GM12878 (cell line): ENCODE measurements around the gene ANK2. TPM values are rescaled to one million over a fixed set of nuclear protein-coding genes. Genes with fewer than 3 reads are reported as not detected.

Experiments
- CEBPZ ChIP-seq: fragments of 150-350 bp; IDR thresholded peaks from 2 replicates; pipeline ENCODE4 v1.6.1; 2016; ENCODE audit warnings: low read depth, low read length
- ETV6 ChIP-seq, 2 experiments: fragments of 450-650 bp in 1 of 2; IDR thresholded peaks in 1 of 2; conservative IDR thresholded peaks in 1 of 2; 2 replicates each; pipeline ENCODE4 v1.6.1; 2014; ENCODE audit warnings: antibody characterized with exemption in 1 of 2, borderline replicate concordance in 1 of 2, low read depth in 1 of 2, mild to moderate bottlenecking in 1 of 2, moderate library complexity in 1 of 2
- HDGF ChIP-seq: fragments of 450-650 bp; IDR thresholded peaks from 2 replicates; pipeline ENCODE4 v1.6.1; 2016; ENCODE audit warnings: antibody characterized with exemption
- IKZF1 ChIP-seq: fragments of 450-650 bp; conservative IDR thresholded peaks from 2 replicates; pipeline ENCODE4 v1.6.1; 2017; ENCODE audit warnings: antibody characterized with exemption, mild to moderate bottlenecking
- IRF4 ChIP-seq: IDR thresholded peaks from 2 replicates; pipeline ENCODE4 v1.6.1; 2011; ENCODE audit warnings: low read depth, low read length
- LARP7 ChIP-seq: fragments of 450-650 bp; IDR thresholded peaks from 2 replicates; pipeline ENCODE4 v1.6.1; 2017; ENCODE audit warnings: mild to moderate bottlenecking
- MYB ChIP-seq: fragments of 150-350 bp; IDR thresholded peaks from 2 replicates; pipeline ENCODE4 v1.6.1; 2014; ENCODE audit warnings: mild to moderate bottlenecking, low read depth, low read length, borderline replicate concordance
- NFIC ChIP-seq: IDR thresholded peaks from 2 replicates; pipeline ENCODE4 v1.6.1; 2012; ENCODE audit warnings: low read depth, mild to moderate bottlenecking, inconsistent platforms, low read length, moderate library complexity
- NKRF ChIP-seq: fragments of 450-650 bp; conservative IDR thresholded peaks from 2 replicates; pipeline ENCODE4 v1.6.1; 2017; ENCODE audit warnings: mild to moderate bottlenecking, moderate library complexity
- SMARCA5 ChIP-seq: fragments of 450-650 bp; IDR thresholded peaks from 2 replicates; pipeline ENCODE4 v1.6.1; 2017; ENCODE audit warnings: mild to moderate bottlenecking
- SUZ12 ChIP-seq: fragments of 200-600 bp; sonication (generic); IDR thresholded peaks from one replicate; pipeline ENCODE4 v1.6.1; 2018; ENCODE audit warnings: antibody characterized with exemption, mild to moderate bottlenecking; ENCODE audit not compliant: unreplicated experiment
- TCF7 ChIP-seq: IDR thresholded peaks from 2 replicates; pipeline ENCODE4 v1.6.1; 2014; ENCODE audit warnings: antibody characterized with exemption, borderline replicate concordance
- polyA plus RNA-seq, 11 experiments: library from polyadenylated mRNA; depleted of rRNA in 4 of 11; unstranded in 6 of 11; stranded (reverse) in 5 of 11; fragments of >200 nt; fragmentation: Nextera tagmentation in 4 of 11; fragmentation: Illumina TruSeq in 1 of 11; extraction: Ambion mirVana in 4 of 11; extraction: Trizol in 1 of 11; gene quantifications; 1 replicate in 1 of 11; 2 replicates in 10 of 11; pipeline versions ENCODE4 v1.2.1 to v1.2.3, GENCODE V29; 2011 to 2016; ENCODE audit warnings: inconsistent platforms in 2 of 11, missing spikeins in 2 of 11, low read depth in 1 of 11
- total RNA-seq, 4 experiments: library from RNA; depleted of rRNA in 3 of 4; stranded (reverse); fragments of >200 nt in 3 of 4; fragmentation: Illumina TruSeq in 1 of 4; extraction: Trizol in 1 of 4; gene quantifications; 2 replicates each; pipeline versions ENCODE4 v1.2.1 to v1.2.3, GENCODE V29; 2013 to 2021

The ANK2 gene
- total and polyA plus RNA-seq, 10 of the 15 experiments (the other 5 are each of a cell fraction or from before 2014, with no cell fraction given), result 1.6 to 13.0 (median 4.1) TPM

- TF ChIP-seq CEBPZ (no peak), LARP7 (no peak), SUZ12 (no peak), ETV6 (conservative IDR thresholded peaks at IDR 0.05 in 1 of 2, IDR thresholded peaks at IDR 0.05 in 1 of 2; ENCODE audit: borderline replicate concordance in 1 of 2, low read depth in 1 of 2) (no peak), NKRF (no peak), IKZF1 (no peak), SMARCA5 (no peak), MYB (no peak), TCF7 (no peak), HDGF (no peak), IRF4 (no peak), NFIC (no peak)
Observed at GRCh38 chr4:113145519-113146291, 96.3 kb downstream of the ANK2 start (continued).
